K562 (cell line): ENCODE results near the gene NDUFS8. TPM values are rescaled to one million over a fixed set of nuclear protein-coding genes. Genes with fewer than 3 reads are reported as not detected.

Experiments used
- ATF7 ChIP-seq: fragments of 450-650 bp; IDR thresholded peaks from 2 replicates; pipeline ENCODE4 v1.7.1; 2014; ENCODE audit warnings: mild to moderate bottlenecking, moderate library complexity
- C11orf30 ChIP-seq: fragments of 450-650 bp; IDR thresholded peaks from 2 replicates; pipeline ENCODE4 v1.6.1; 2016; ENCODE audit warnings: low read depth, mild to moderate bottlenecking
- LEF1 ChIP-seq: fragments of 450-650 bp; IDR thresholded peaks from 2 replicates; pipeline ENCODE4 v1.6.1; 2016; ENCODE audit warnings: mild to moderate bottlenecking
- POLR2A ChIP-seq: fragments of 450-650 bp; conservative IDR thresholded peaks from 2 replicates; pipeline ENCODE4 v1.6.1; 2016
- PPARD ChIP-seq: fragments of 250-450 bp; sonication (Bioruptor Pico); IDR thresholded peaks from 2 replicates; pipeline ENCODE4 v1.8.0; 2022; ENCODE audit warnings: inconsistent platforms, mild to moderate bottlenecking, moderate library complexity
- ZBED1 ChIP-seq: IDR thresholded peaks from 2 replicates; pipeline ENCODE4 v1.6.1; 2014
- ZNF445 ChIP-seq: fragments of 250-450 bp; sonication (Bioruptor Pico); IDR thresholded peaks from 2 replicates; pipeline ENCODE4 v1.4.0; 2020; ENCODE audit warnings: low read depth, mild to moderate bottlenecking, moderate library complexity
- ZNF766 ChIP-seq: fragments of 200-800 bp; sonication (Bioruptor generic); conservative IDR thresholded peaks from 2 replicates; pipeline ENCODE4 v1.6.1; 2016; ENCODE audit warnings: missing genetic modification characterization, missing compliant biosample characterization
- polyA plus RNA-seq, 8 experiments: library from polyadenylated mRNA; depleted of rRNA in 4 of 8; stranded (reverse) in 5 of 8; unstranded in 3 of 8; fragments of >200 nt; fragmentation: Nextera tagmentation in 2 of 8; fragmentation: Illumina TruSeq in 1 of 8; extraction: Ambion mirVana in 2 of 8; extraction: Trizol in 1 of 8; gene quantifications; 2 replicates each; pipeline versions ENCODE4 v1.2.1 to v1.2.3, GENCODE V29; 2011 to 2014; ENCODE audit warnings: inconsistent platforms in 1 of 8, missing spikeins in 1 of 8
- total RNA-seq, 7 experiments: library from RNA; depleted of rRNA in 6 of 7; stranded (reverse); fragments of >200 nt in 6 of 7; fragmentation: Illumina TruSeq in 2 of 7; extraction: Trizol in 2 of 7; gene quantifications; 2 replicates each; pipeline versions ENCODE4 v1.2.1 to v1.2.3, GENCODE V29; 2011 to 2021; ENCODE audit warnings: low replicate concordance in 1 of 7
- TF ChIP-seq, protein P1 (sequence below): fragments of 450-650 bp; IDR thresholded peaks from 2 replicates; pipeline ENCODE4 v1.6.1; 2018; ENCODE audit warnings: mild to moderate bottlenecking, low read depth; ENCODE audit not compliant: partially characterized antibody
- TF ChIP-seq, protein P2 (sequence below): fragments of 450-650 bp; formaldehyde crosslinking; IDR thresholded peaks from 2 replicates; pipeline ENCODE4 v1.4.0; 2020; ENCODE audit warnings: mild to moderate bottlenecking, moderate library complexity
- TF ChIP-seq, protein P3 (sequence below): fragments of 450-650 bp; formaldehyde crosslinking; IDR thresholded peaks from 2 replicates; pipeline ENCODE4 v1.4.0; 2020; ENCODE audit warnings: mild to moderate bottlenecking, moderate library complexity
- TF ChIP-seq, protein P4 (sequence below): fragments of 250-450 bp; sonication (Bioruptor Pico); IDR thresholded peaks from 2 replicates; pipeline ENCODE4 v1.5.0; 2022; ENCODE audit warnings: mild to moderate bottlenecking
- TF ChIP-seq, protein P5 (sequence below): sonication (generic); formaldehyde crosslinking; IDR thresholded peaks from 2 replicates; pipeline ENCODE4 v1.8.0; 2022; ENCODE audit warnings: missing genetic modification reagents, mild to moderate bottlenecking, moderate library complexity, borderline replicate concordance
- TF ChIP-seq, protein P6 (sequence below): fragments of 250-450 bp; sonication (Bioruptor Pico); IDR thresholded peaks from 2 replicates; pipeline ENCODE4 v1.9.0; 2021; ENCODE audit warnings: mild to moderate bottlenecking, inconsistent platforms
- TF ChIP-seq, protein P7 (sequence below): fragments of 250-450 bp; sonication (Bioruptor Pico); IDR thresholded peaks from 2 replicates; pipeline ENCODE4 v1.8.0; 2021; ENCODE audit warnings: borderline replicate concordance, mild to moderate bottlenecking, moderate library complexity; ENCODE audit not compliant: poor library complexity, severe bottlenecking

The NDUFS8 gene
- total and polyA plus RNA-seq, 9 of the 15 experiments (the other 6 are each of a cell fraction or from before 2014, with no cell fraction given), result 36.5 to 351 (median 101) TPM

DNA sequence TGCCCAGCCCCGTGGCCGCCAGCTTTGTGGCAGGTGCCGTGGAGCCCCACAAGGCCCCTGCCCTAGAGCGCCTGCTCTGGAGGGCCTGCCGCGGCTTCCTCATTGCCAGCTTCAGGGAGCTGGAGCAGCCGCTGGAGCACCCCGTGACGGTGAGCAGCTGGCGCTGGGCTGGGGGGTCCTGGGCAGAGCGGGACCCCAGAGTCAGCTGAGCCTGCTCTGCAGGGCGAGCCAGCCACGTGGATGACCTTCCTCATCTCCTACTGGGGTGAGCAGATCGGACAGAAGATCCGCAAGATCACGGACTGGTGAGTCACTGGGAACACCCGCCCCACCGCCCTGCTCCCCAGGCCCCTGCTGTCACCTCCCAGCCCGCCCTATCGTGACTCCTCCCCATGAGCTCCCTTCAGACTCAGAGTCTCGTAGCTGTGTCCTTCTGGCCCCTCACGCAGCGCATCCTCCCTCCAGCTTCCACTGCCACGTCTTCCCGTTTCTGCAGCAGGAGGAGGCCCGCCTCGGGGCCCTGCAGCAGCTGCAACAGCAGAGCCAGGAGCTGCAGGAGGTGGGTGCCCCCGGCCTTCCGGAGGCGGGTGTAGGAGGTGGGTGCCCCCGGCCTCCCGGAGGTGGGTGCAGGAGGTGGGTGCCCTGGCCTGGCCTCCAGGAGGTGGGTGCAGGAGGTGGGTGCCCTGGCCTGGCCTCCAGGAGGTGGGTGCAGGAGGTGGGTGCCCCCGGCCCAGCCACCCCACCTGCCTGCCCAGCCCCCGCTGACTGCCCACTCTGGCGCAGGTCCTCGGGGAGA lies 13.1 kb downstream of the NDUFS8 start (continued):
- TF ChIP-seq, protein P1, sequence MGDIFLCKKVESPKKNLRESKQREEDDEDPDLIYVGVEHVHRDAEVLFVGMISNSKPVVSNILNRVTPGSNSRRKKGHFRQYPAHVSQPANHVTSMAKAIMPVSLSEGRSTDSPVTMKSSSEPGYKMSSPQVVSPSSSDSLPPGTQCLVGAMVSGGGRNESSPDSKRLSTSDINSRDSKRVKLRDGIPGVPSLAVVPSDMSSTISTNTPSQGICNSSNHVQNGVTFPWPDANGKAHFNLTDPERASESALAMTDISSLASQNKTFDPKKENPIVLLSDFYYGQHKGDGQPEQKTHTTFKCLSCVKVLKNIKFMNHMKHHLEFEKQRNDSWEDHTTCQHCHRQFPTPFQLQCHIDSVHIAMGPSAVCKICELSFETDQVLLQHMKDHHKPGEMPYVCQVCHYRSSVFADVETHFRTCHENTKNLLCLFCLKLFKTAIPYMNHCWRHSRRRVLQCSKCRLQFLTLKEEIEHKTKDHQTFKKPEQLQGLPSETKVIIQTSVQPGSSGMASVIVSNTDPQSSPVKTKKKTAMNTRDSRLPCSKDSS, result no peak
- TF ChIP-seq, protein P2, sequence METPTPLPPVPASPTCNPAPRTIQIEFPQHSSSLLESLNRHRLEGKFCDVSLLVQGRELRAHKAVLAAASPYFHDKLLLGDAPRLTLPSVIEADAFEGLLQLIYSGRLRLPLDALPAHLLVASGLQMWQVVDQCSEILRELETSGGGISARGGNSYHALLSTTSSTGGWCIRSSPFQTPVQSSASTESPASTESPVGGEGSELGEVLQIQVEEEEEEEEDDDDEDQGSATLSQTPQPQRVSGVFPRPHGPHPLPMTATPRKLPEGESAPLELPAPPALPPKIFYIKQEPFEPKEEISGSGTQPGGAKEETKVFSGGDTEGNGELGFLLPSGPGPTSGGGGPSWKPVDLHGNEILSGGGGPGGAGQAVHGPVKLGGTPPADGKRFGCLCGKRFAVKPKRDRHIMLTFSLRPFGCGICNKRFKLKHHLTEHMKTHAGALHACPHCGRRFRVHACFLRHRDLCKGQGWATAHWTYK (CRISPR knock-in tag), result peak; percentile 98
- TF ChIP-seq, protein P3, sequence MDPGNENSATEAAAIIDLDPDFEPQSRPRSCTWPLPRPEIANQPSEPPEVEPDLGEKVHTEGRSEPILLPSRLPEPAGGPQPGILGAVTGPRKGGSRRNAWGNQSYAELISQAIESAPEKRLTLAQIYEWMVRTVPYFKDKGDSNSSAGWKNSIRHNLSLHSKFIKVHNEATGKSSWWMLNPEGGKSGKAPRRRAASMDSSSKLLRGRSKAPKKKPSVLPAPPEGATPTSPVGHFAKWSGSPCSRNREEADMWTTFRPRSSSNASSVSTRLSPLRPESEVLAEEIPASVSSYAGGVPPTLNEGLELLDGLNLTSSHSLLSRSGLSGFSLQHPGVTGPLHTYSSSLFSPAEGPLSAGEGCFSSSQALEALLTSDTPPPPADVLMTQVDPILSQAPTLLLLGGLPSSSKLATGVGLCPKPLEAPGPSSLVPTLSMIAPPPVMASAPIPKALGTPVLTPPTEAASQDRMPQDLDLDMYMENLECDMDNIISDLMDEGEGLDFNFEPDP (CRISPR knock-in tag), result no peak
- TF ChIP-seq, protein P4, sequence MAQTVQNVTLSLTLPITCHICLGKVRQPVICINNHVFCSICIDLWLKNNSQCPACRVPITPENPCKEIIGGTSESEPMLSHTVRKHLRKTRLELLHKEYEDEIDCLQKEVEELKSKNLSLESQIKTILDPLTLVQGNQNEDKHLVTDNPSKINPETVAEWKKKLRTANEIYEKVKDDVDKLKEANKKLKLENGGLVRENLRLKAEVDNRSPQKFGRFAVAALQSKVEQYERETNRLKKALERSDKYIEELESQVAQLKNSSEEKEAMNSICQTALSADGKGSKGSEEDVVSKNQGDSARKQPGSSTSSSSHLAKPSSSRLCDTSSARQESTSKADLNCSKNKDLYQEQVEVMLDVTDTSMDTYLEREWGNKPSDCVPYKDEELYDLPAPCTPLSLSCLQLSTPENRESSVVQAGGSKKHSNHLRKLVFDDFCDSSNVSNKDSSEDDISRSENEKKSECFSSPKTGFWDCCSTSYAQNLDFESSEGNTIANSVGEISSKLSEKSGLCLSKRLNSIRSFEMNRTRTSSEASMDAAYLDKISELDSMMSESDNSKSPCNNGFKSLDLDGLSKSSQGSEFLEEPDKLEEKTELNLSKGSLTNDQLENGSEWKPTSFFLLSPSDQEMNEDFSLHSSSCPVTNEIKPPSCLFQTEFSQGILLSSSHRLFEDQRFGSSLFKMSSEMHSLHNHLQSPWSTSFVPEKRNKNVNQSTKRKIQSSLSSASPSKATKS (CRISPR knock-in tag), result no peak
- TF ChIP-seq, protein P5, sequence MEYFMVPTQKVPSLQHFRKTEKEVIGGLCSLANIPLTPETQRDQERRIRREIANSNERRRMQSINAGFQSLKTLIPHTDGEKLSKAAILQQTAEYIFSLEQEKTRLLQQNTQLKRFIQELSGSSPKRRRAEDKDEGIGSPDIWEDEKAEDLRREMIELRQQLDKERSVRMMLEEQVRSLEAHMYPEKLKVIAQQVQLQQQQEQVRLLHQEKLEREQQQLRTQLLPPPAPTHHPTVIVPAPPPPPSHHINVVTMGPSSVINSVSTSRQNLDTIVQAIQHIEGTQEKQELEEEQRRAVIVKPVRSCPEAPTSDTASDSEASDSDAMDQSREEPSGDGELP (CRISPR knock-in tag), result peak; percentile 90; the same call in 1 of the 2 replicates
- TF ChIP-seq, protein P6, sequence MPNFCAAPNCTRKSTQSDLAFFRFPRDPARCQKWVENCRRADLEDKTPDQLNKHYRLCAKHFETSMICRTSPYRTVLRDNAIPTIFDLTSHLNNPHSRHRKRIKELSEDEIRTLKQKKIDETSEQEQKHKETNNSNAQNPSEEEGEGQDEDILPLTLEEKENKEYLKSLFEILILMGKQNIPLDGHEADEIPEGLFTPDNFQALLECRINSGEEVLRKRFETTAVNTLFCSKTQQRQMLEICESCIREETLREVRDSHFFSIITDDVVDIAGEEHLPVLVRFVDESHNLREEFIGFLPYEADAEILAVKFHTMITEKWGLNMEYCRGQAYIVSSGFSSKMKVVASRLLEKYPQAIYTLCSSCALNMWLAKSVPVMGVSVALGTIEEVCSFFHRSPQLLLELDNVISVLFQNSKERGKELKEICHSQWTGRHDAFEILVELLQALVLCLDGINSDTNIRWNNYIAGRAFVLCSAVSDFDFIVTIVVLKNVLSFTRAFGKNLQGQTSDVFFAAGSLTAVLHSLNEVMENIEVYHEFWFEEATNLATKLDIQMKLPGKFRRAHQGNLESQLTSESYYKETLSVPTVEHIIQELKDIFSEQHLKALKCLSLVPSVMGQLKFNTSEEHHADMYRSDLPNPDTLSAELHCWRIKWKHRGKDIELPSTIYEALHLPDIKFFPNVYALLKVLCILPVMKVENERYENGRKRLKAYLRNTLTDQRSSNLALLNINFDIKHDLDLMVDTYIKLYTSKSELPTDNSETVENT (CRISPR knock-in tag), result peak; percentile 62; the same call in 1 of the 2 replicates
- TF ChIP-seq ATF7, result peak; percentile 58
- TF ChIP-seq, protein P7, sequence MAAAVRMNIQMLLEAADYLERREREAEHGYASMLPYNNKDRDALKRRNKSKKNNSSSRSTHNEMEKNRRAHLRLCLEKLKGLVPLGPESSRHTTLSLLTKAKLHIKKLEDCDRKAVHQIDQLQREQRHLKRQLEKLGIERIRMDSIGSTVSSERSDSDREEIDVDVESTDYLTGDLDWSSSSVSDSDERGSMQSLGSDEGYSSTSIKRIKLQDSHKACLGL (CRISPR knock-in tag), result no peak
- no peak for TF ChIP-seq ZNF445
- peak; percentile 79 for TF ChIP-seq ZNF766 (CRISPR knock-in tag)
- TF ChIP-seq ZBED1, result peak; percentile 76; the same call in 1 of the 2 replicates
- TF ChIP-seq C11orf30, result no peak
- no peak for TF ChIP-seq PPARD
- peak; percentile 66; the same call in 1 of the 2 replicates for TF ChIP-seq POLR2A
- TF ChIP-seq LEF1, result 0 out of 2 replicates have a peak, but pooled peaks have one; percentile 32
